Mesendoderm (in vitro differentiated cells): ENCODE measurements around the gene ANGPTL2.
"Not testable (repeated sequence)": the region's sequence is repeated elsewhere in the genome, so short reads cannot be mapped to it uniquely, and the experiment has no call there.

ENCODE experiments used
- DNase-seq: peaks from one replicate; pipeline ENCODE4 v3.0.0; 2013
- H2AK5ac ChIP-seq: 2 replicates; pipeline ENCODE4 v1.6.1; 2013; ENCODE audit warnings: low read length, inconsistent platforms
- H2BK120ac ChIP-seq: 2 replicates; pipeline ENCODE4 v1.6.1; 2013; ENCODE audit warnings: low read depth, mild to moderate bottlenecking, low read length, moderate library complexity, mixed read lengths
- H2BK15ac ChIP-seq: replicated peaks from 2 replicates; pipeline ENCODE4 v1.6.1; 2013; ENCODE audit warnings: low read depth, mild to moderate bottlenecking, moderate library complexity
- H2BK5ac ChIP-seq: 2 replicates; pipeline ENCODE4 v1.6.1; 2013; ENCODE audit warnings: low read length, inconsistent platforms
- H3K18ac ChIP-seq: 2 replicates; pipeline ENCODE4 v1.6.1; 2013; ENCODE audit warnings: mild to moderate bottlenecking, low read length, mixed read lengths
- H3K23ac ChIP-seq: one replicate; pipeline ENCODE4 v1.6.1; 2013; ENCODE audit warnings: low read length
- H3K27ac ChIP-seq: 2 replicates; pipeline ENCODE4 v1.5.1; 2013; ENCODE audit warnings: low read depth, mild to moderate bottlenecking, inconsistent platforms, low read length, moderate library complexity
- H3K27me3 ChIP-seq: 2 replicates; pipeline ENCODE4 v1.6.1; 2013; ENCODE audit warnings: low read length, control low read depth, mild to moderate bottlenecking, inconsistent platforms; ENCODE audit not compliant: insufficient read depth, poor library complexity
- H3K36me3 ChIP-seq: 2 replicates; pipeline ENCODE4 v1.6.1; 2013; ENCODE audit warnings: low read length, inconsistent platforms; ENCODE audit not compliant: control insufficient read depth, insufficient read depth
- H3K4ac ChIP-seq: one replicate; pipeline ENCODE4 v1.6.1; 2013; ENCODE audit warnings: low read depth, mild to moderate bottlenecking, low read length, moderate library complexity
- H3K4me1 ChIP-seq: 2 replicates; pipeline ENCODE4 v1.6.1; 2013; ENCODE audit warnings: low read depth, low read length, inconsistent platforms; ENCODE audit not compliant: control insufficient read depth
- H3K4me2 ChIP-seq: 2 replicates; pipeline ENCODE4 v1.6.1; 2013; ENCODE audit warnings: low read length
- H3K4me3 ChIP-seq: 2 replicates; pipeline ENCODE4 v1.5.1; 2013; ENCODE audit warnings: mild to moderate bottlenecking, low read length
- H3K56ac ChIP-seq: one replicate; pipeline ENCODE4 v1.6.1; 2013; ENCODE audit warnings: low read length
- H3K79me1 ChIP-seq: 2 replicates; pipeline ENCODE4 v1.6.1; 2013; ENCODE audit warnings: low read length, inconsistent platforms
- H3K79me2 ChIP-seq: 2 replicates; pipeline ENCODE4 v1.6.1; 2013; ENCODE audit warnings: mild to moderate bottlenecking, low read length; ENCODE audit not compliant: control insufficient read depth, insufficient read depth
- H3K9ac ChIP-seq: 2 replicates; pipeline ENCODE4 v1.6.1; 2013; ENCODE audit warnings: low read length, inconsistent platforms
- H4K5ac ChIP-seq: one replicate; pipeline ENCODE4 v1.6.1; 2013; ENCODE audit warnings: low read length
- H4K8ac ChIP-seq: one replicate; pipeline ENCODE4 v1.6.1; 2013; ENCODE audit warnings: low read depth, mild to moderate bottlenecking, control low read depth, low read length, moderate library complexity
- WGBS: extraction: QIAGEN DNeasy Blood & Tissue Kit; methylation state at CpG from one replicate; pipeline ENCODE4 v1.1.7; 2013; ENCODE audit warnings: low lambda C conversion rate, missing lambda C conversion rate; ENCODE audit not compliant: insufficient coverage; ENCODE audit errors: extremely low coverage; 5-methylcytosine and 5-hydroxymethylcytosine counted together

ANGPTL2 gene

GRCh38 chr9:127153501-127153900 is 31.1 kb upstream of the ANGPTL2 start:
- Histone ChIP-seq H2BK15ac (no peak overlapping the region), H3K9ac (no peak overlapping the region), H3K79me2 (no peaks in the 10 kb centered on the region), H3K4ac (no peak overlapping the region), H2AK5ac (no peak overlapping the region), H4K8ac (no peak overlapping the region), H3K18ac (no peak overlapping the region), H3K27ac (no peak overlapping the region), H3K56ac (no peak overlapping the region), H3K27me3 (no peaks in the 10 kb centered on the region), H3K4me3 (no peak overlapping the region), H2BK120ac (no peak overlapping the region), H3K36me3 (no peaks in the 10 kb centered on the region), H2BK5ac (no peak overlapping the region), H3K4me2 (no peak overlapping the region), H3K23ac (no peak overlapping the region), H3K79me1 (no peaks in the 10 kb centered on the region), H3K4me1 (no peaks in the 10 kb centered on the region), H4K5ac (no peak overlapping the region)
- no peak for DNase-seq
- no CpG with 5 or more reads among the region's 4 CpGs for WGBS

DNA sequence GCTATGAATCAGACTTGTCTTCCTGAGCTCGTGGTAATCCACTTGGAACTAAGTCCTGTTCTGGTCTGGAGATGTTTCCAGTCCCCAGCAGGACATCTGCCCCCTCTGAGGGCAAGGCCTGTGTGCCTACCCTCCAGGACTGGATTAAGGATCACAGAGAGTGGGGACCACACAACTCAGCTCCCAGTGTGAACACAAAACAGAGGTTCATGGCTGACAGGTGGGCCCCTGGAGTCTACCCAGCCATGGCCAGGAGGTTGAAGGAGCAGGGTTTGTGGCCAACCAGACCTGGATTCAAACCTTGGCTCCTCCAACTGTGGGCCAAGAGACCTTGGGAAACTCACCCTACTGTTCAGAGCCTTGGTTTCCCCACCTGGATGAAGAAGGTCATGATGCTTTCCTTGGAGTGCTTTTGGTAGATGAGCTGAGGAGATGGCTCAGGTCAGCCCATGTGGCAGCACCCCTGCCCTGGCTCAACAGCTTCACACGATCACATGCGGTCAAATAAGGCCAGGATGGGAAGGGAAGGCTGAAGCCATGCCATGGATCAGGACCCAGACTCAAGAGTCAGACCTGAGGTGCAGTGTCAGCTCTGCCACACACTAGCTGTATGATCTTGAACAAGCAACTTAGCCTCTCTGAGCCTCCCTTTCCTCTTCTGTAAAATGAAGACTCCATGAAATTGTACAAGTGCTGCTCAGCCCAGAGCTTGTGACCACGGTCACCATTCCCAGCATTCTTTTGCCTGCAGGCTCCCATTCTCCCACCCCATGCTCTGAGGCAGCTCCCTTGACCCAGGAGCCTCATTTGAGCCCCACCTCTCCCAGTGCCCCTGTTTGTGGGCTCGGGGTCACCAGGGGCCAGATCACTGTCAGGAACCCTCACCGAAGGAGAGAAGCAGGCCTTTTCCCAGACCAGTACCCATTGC is 27.3 kb upstream of the ANGPTL2 start:
- no peak overlapping the region for H2BK120ac ChIP-seq
- H2AK5ac ChIP-seq: no peak overlapping the region
- H4K8ac ChIP-seq: no peak overlapping the region
- no peak overlapping the region for H3K4ac ChIP-seq
- no peak overlapping the region for H4K5ac ChIP-seq
- no peaks in the 10 kb centered on the region for H3K36me3 ChIP-seq
- no peak overlapping the region for H2BK5ac ChIP-seq
- H2BK15ac ChIP-seq: no peak overlapping the region
- no peak overlapping the region for H3K4me3 ChIP-seq
- no peaks in the 10 kb centered on the region for H3K4me1 ChIP-seq
- no peak overlapping the region for H3K9ac ChIP-seq
- H3K56ac ChIP-seq: no peak overlapping the region
- H3K79me2 ChIP-seq: no peaks in the 10 kb centered on the region
- no peaks in the 10 kb centered on the region for H3K79me1 ChIP-seq
- WGBS: no CpG with 5 or more reads among the region's 6 CpGs
- no peak overlapping the region for H3K4me2 ChIP-seq
- no peak overlapping the region for H3K18ac ChIP-seq
- H3K23ac ChIP-seq: no peak overlapping the region
- no peak for DNase-seq
- no peak overlapping the region for H3K27ac ChIP-seq
- H3K27me3 ChIP-seq: no peaks in the 10 kb centered on the region

GRCh38 chr9:127149010-127149409 is 26.6 kb upstream of the ANGPTL2 start:
- no peak for DNase-seq
- Histone ChIP-seq H3K4ac (no peak overlapping the region), H3K79me1 (no peaks in the 10 kb centered on the region), H4K5ac (no peak overlapping the region), H2BK15ac (no peak overlapping the region), H3K9ac (no peak overlapping the region), H3K27me3 (no peaks in the 10 kb centered on the region), H3K4me3 (no peak overlapping the region), H3K4me1 (no peaks in the 10 kb centered on the region), H2BK120ac (no peak overlapping the region), H3K27ac (no peak overlapping the region), H3K18ac (no peak overlapping the region), H2AK5ac (no peak overlapping the region), H3K56ac (no peak overlapping the region), H3K79me2 (no peaks in the 10 kb centered on the region), H3K4me2 (no peak overlapping the region), H3K23ac (no peak overlapping the region), H4K8ac (no peak overlapping the region), H3K36me3 (no peaks in the 10 kb centered on the region), H2BK5ac (no peak overlapping the region)
- WGBS: no CpG with 5 or more reads among the region's 7 CpGs

- H3K23ac ChIP-seq: no peak overlapping the region
- no peak overlapping the region for H3K4ac ChIP-seq
- no peaks in the 10 kb centered on the region for H3K4me1 ChIP-seq
- no CpG with 5 or more reads among the region's 5 CpGs for WGBS
- H3K27ac ChIP-seq: no peak overlapping the region
- H4K8ac ChIP-seq: no peak overlapping the region
- no peak overlapping the region for H2BK5ac ChIP-seq
- H3K36me3 ChIP-seq: no peaks in the 10 kb centered on the region
- no peak overlapping the region for H2AK5ac ChIP-seq
- no peak overlapping the region for H3K9ac ChIP-seq
- no peak overlapping the region for H3K4me2 ChIP-seq
- H4K5ac ChIP-seq: no peak overlapping the region
- no peak overlapping the region for H3K18ac ChIP-seq
- H3K27me3 ChIP-seq: no peaks in the 10 kb centered on the region
- no peaks in the 10 kb centered on the region for H3K79me1 ChIP-seq
- no peak overlapping the region for H2BK120ac ChIP-seq
- H2BK15ac ChIP-seq: no peak overlapping the region
- no peak overlapping the region for H3K56ac ChIP-seq
- H3K79me2 ChIP-seq: no peaks in the 10 kb centered on the region
- no peak for DNase-seq
- no peak overlapping the region for H3K4me3 ChIP-seq
These were observed 25.6 kb upstream of the ANGPTL2 start for GRCh38 chr9:127148014-127148413.

- H2BK5ac ChIP-seq: no peak overlapping the region
- no peak overlapping the region for H3K4me2 ChIP-seq
- no CpG with 5 or more reads among the region's 2 CpGs for WGBS
- H2BK15ac ChIP-seq: no peak overlapping the region
- no peak overlapping the region for H4K8ac ChIP-seq
- no peaks in the 10 kb centered on the region for H3K4me1 ChIP-seq
- no peak overlapping the region for H3K4ac ChIP-seq
- no peak overlapping the region for H3K4me3 ChIP-seq
- no peak for DNase-seq
- no peaks in the 10 kb centered on the region for H3K79me1 ChIP-seq
- no peaks in the 10 kb centered on the region for H3K27me3 ChIP-seq
- no peak overlapping the region for H3K9ac ChIP-seq
- H3K23ac ChIP-seq: no peak overlapping the region
- H3K36me3 ChIP-seq: no peaks in the 10 kb centered on the region
- H4K5ac ChIP-seq: no peak overlapping the region
- no peak overlapping the region for H3K56ac ChIP-seq
- no peak overlapping the region for H3K27ac ChIP-seq
- no peaks in the 10 kb centered on the region for H3K79me2 ChIP-seq
- H3K18ac ChIP-seq: no peak overlapping the region
- no peak overlapping the region for H2AK5ac ChIP-seq
- no peak overlapping the region for H2BK120ac ChIP-seq
These were observed 24.8 kb upstream of the ANGPTL2 start for GRCh38 chr9:127147251-127147650.

DNA sequence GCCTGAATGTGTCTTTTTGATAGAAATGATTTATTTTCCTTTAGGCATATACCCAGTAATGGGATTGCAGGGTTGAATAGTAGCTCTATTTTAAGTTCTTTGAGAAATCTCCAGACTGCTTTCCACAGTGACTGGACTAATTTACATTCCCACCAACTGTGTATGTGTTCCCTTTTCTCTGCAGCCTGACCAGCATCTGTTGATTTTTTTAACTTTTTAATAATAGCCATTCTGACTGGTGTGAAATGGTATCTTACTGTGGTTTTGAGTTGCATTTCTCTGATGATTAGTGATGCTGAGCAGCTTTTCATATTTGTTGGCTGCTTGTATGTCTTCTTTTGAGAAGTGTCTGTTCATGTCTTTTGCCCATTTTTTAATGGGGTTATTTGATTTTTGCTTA is 24.4 kb upstream of the ANGPTL2 start:
- H3K18ac ChIP-seq, H4K8ac ChIP-seq, H3K79me1 ChIP-seq, H3K4me3 ChIP-seq, H3K4me2 ChIP-seq, H3K27ac ChIP-seq, H3K79me2 ChIP-seq, H2AK5ac ChIP-seq, H3K23ac ChIP-seq, H2BK120ac ChIP-seq, H2BK15ac ChIP-seq, H3K36me3 ChIP-seq, H3K27me3 ChIP-seq, H3K56ac ChIP-seq, H2BK5ac ChIP-seq, H3K4me1 ChIP-seq, H3K9ac ChIP-seq, H4K5ac ChIP-seq, H3K4ac ChIP-seq, DNase-seq: not testable (repeated sequence)
